Middle frontal gyrus (tissue), 1 donor: ENCODE results near the gene RBM38.
"Not testable (repeated sequence)": the region's sequence is repeated elsewhere in the genome, so short reads cannot be mapped to it uniquely, and the experiment has no call there.

Experiments used
- DNase-seq: peaks from one replicate; pipeline ENCODE4 v3.0.0-alpha.2; 2015; ENCODE audit warnings: low spot score; ENCODE audit errors: extremely low spot score

Gene RBM38

GRCh38 chr20:57390604-57391438 is at the start of gene RBM38:
Gene RBM38 (plus strand): TSS chr20:57391396. CDS start chr20:57391582, 186 bp downstream.
- no peak for DNase-seq

GRCh38 chr20:57341663-57342062 is 49.5 kb upstream of the RBM38 start:
- DNase-seq: no peak

- no peak for DNase-seq
These were observed 48.4 kb upstream of the RBM38 start for GRCh38 chr20:57342829-57343228.

DNA sequence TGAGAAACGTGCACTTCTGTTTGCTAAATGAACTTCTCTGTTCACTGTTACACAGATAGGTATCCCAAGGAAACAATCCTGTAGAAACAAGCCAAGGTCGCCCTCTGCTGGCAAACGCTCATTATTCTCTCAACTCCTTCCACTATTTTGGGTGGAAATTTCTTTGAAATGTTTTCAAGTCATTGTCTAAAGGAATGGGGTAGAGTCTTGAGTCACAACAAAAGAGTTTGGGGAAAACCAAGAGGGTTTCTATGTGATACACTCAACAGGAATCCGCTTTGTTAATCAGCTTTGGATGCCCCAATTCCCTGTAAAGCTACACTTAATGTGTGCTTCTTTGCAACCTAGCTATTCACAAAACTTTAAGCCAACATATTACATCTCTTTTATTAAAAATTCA is 44.7 kb upstream of the RBM38 start:
- peak; percentile 71 for DNase-seq

DNA sequence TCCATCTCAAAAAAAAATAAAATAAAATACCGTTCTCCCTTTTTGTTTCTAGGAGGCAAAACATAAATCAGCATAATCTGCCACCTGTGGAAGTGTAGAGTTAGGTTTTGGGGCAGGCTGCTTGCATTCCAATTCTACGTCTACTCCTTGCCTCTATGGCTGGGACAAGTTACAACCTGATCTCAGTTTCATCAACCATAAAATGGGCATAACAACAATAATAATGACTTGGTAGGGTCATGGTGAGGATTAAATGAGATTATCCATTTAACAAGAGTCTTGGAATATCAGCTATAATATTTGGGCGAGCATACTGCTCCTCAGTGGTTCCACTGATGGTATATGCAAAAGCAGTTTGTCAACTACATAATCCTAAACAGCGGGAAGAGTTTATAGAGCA is 43.8 kb upstream of the RBM38 start:
- no peak for DNase-seq

DNA sequence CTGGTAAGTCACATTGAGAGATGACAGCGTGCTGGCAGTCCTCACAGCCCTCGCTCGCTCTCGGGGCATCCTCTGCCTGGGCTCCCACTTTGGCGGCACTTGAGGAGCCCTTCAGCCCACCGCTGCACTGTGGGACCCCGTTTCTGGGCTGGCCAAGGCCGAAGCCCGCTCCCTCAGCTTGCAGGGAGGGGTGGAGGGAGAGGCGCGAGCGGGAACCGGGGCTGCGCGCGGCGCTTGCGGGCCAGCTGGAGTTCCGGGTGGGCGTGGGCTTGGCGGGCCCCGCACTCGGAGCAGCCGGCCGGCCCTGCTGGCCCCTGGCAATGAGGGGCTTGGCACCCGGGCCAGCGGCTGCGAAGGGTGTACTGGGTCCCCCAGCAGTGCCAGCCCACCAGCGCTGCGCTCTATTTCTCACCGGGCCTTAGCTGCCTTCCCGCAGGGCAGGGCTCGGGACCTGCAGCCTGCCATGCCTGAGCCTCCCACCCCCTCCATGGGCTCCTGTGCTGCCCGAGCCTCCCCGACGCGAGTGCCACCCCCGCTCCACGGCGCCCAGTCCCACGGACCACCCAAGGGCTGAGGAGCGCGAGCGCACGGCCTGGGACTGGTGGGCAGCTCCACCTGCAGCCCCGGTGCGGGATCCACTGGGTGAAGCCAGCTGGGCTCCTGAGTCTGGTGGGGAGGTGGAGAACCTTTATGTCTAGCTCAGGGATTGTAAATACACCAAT is 42.8 kb upstream of the RBM38 start:
- DNase-seq: not testable (repeated sequence)

DNA sequence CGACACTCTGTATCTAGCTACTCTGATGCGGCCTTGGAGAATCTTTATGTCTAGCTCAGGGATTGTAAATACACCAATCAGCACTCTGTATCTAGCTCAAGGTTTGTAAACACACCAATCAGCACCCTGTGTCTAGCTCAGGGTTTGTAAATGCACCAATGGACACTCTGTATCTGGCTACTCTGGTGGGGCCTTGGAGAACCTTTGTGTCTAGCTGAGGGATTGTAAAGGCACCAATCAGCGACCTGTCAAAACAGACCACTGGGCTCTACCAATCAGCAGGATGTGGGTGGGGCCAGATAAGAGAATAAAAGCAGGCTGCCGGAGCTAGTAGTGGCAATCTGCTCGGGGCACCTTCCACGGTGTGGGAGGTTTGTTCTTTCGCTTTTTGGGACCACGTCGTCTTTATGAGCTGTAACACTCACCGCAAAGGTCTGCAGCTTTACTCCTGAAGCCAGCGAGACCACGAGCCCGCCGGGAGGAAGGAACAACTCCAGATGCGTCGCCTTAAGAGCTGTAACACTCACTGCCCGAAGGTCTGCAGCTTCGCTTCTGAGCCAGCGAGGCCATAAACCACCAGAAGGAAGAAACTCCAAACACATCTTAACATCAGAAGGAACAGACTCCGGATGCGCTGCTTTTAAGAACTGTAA is 42.1 kb upstream of the RBM38 start:
- not testable (repeated sequence) for DNase-seq

DNA sequence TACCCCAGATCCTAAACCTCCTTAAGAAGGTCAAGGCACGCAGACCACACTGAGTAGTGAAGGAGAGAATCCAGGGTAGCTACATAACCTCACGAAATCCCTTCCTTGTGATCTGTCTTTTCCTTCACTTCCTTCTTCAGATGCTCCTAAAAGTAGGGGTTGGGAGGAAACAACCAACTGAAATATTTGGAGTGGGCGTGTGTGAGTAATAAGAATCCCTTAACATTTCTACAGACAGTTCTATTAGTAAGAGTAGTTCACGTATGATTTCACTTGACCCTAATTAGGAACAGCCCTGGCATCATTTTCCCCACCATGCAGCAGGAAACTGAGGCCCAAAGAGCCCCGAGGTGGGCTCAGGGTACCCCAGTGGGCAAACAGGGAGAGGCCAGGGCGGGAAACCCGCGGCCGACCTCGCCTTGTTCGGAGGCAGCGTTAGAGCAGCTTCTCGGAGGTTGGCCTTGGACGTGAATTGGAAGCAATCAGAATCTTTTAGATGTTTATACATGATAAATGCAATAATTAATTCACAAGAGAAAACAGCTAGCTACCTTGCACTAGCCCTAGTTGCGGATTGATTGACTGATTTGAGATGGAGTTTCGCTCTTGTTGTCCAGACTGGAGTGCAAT is 41.0 kb upstream of the RBM38 start:
- no peak for DNase-seq

GRCh38 chr20:57350726-57351041 is 40.5 kb upstream of the RBM38 start:
- not testable (repeated sequence) for DNase-seq

GRCh38 chr20:57351042-57351783 is 40.0 kb upstream of the RBM38 start, which contains the start of gene RAE1:
Gene RAE1 (plus strand): TSS chr20:57351255. CDS start chr20:57354039, 2,784 bp downstream.
- DNase-seq: peak; percentile 95

GRCh38 chr20:57352305-57352704 is 38.9 kb upstream of the RBM38 start:
- no peak for DNase-seq

DNA sequence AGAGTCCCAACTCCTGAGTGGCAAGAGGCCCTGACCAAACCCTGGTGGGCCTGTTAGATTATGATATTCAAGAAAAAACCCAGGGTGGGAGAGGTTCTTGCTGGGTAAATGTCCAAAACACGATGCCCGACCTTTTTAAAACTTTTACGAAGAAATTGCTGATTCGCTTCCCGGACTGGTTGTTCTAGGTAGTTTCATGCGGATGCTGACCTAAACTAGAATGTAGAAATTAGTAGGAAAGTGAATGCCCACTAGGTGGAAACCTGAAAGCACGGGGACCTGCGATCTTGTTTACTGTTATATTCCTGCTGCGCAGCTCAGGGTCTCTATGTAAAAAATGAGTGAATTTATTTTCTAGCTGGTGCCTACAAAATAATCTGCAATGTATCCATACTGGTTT is 37.8 kb upstream of the RBM38 start:
- DNase-seq: no peak

DNA sequence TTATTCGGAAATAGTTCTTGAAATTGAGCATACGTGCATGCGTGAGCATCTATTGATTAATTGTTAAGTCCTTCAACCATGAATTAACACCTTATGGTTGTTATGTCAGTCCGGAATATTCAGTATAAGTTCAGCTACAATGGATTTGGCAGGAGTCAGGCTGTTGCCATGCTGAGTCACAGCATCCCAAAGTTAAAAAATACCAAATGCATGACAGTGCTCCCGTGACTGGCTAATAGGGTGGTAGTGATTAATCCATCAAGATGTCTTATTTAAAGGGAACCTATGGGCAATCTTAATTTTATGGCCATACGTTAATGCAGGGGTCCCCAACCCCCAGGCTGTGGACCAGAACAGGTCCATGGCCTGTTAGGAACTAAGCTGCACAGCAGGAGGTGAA is 29.7 kb upstream of the RBM38 start:
- DNase-seq: no peak

DNA sequence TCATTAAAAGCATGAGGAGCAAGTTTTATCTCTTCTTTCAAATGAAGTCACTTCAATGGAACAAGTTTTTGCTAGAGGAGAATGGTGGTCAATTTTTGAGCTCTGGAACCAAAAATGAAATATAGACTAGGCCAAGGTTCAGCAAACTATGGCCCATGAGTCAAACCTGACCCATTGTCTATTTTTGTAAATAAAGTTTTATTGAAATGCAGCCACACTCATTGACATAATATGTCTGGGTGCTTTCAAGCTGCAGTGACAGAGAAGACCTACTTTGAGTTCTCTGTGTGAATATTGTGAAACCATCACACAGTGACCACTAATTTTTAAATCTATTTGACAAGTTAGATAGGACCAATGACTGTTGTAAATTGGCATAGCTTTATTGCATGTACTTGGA is 26.7 kb upstream of the RBM38 start:
- DNase-seq: no peak

- no peak for DNase-seq
These were observed 21.6 kb upstream of the RBM38 start for GRCh38 chr20:57369596-57369995.

GRCh38 chr20:57370316-57370715 is 20.9 kb upstream of the RBM38 start:
- DNase-seq: no peak

DNA sequence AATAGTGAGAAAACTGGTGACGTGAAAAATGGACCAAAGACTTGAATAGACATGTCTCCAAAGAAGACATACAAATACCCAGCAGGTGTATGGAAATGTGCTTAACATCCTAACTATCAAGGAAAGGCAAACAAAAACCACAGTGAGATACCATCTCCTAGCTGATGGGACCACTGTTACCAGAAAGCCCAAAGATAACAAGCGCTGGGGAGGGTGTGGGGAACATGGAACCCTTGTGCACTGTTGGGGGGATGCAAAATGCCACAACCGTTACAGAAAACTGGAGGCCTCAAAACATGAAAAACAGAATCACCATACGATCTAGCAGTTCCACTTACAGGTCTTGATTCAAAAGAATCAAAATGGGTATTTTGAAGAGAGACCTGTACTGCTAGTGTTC is 19.8 kb upstream of the RBM38 start:
- DNase-seq: no peak

DNA sequence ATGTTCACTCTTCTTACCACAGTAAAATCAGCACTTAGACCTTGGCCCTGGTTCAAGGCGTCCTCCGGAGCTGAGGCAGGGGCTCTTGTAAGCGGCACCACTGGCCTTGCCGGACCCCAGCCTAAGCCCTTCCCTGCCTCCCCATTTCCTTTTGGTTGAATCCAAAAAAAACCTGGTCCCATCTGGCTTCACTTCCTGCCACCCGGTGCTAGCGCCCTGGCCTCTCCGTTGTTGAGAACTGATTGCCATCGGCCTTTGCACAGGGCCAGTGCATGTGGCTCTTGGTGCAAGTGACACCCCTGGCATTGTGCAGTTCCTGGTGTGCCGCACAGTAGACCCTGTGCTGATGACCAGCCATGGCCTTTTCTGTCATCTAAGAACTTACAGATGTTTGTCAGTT is 19.0 kb upstream of the RBM38 start:
- DNase-seq: no peak

DNA sequence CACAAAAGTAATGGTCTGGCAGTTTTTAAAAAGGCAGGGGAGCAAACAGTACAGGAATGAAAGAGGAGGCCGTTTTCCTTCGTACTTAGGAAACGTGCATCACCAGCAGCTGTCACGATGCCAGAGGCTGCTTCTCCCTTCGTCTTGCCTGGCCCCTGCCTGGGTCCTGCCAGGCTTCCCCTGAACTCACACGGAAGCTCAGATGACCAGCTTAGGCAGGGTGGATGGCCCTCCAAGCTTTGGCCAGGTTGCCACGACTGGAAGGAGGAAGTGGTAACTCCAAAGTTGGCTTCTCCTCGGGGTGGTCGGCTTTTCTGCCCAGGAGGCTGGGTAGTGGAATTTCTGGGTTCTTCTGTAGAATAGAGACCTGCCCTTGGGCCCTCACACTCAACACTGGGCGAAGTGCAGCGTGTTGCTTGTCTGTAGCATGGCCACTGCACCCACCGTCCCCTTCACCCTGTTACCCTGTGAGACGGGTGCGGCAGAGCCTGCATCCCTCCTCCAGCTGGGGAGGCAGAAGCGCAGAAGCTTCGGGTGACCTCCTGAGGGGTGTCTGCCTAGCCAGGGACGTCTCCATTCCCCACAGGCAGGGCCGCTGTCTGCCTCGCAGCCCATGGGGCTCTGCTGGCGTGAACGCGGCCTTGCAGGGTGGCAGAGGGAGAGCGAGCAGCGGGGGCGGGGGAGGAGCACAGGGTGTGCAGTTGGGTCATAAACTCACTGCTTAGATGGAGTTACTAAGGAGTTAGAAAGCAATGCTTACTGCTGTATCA is 18.4 kb upstream of the RBM38 start:
- DNase-seq: no peak

- DNase-seq: no peak
These were observed 16.8 kb upstream of the RBM38 start for GRCh38 chr20:57374343-57374930.
